Skeletal muscle cell (primary cell): Measurements from ENCODE around the gene FRMD4A.
"Not testable (repeated sequence)": the region's sequence is repeated elsewhere in the genome, so short reads cannot be mapped to it uniquely, and the experiment has no call there.

Experiments
- DNase-seq: peaks from one replicate; pipeline ENCODE4 v3.0.0-alpha.2; 2010; ENCODE audit warnings: low read depth
- H3K4me3 ChIP-seq: 2 replicates; pipeline ENCODE4 v1.5.1; 2011; ENCODE audit warnings: low read depth, mild to moderate bottlenecking, control low read depth, low read length, moderate library complexity

The FRMD4A gene

GRCh38 chr10:13773043-13773442 is 557.7 kb downstream of the FRMD4A start:
- H3K4me3 ChIP-seq: no peak overlapping the region
- no peak for DNase-seq

DNA sequence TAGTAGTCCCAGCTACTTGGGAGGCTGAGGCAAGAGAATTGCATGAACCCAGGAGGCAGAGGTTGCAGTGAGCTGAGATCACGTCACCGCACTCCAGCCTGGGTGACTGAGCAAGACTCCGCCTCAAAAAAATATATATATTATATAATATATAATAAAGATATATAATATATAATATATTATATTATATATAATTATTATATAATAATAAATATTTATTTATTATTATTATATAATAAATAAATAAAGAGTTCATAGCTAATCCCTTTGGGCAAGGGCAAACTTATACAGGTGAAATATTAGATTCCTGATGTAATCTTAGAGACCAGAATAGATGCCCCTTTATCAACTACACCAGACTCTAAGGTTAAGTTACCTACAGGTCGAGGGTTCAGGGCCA is 558.7 kb downstream of the FRMD4A start:
- DNase-seq: no peak
- H3K4me3 ChIP-seq: no peak overlapping the region

DNA sequence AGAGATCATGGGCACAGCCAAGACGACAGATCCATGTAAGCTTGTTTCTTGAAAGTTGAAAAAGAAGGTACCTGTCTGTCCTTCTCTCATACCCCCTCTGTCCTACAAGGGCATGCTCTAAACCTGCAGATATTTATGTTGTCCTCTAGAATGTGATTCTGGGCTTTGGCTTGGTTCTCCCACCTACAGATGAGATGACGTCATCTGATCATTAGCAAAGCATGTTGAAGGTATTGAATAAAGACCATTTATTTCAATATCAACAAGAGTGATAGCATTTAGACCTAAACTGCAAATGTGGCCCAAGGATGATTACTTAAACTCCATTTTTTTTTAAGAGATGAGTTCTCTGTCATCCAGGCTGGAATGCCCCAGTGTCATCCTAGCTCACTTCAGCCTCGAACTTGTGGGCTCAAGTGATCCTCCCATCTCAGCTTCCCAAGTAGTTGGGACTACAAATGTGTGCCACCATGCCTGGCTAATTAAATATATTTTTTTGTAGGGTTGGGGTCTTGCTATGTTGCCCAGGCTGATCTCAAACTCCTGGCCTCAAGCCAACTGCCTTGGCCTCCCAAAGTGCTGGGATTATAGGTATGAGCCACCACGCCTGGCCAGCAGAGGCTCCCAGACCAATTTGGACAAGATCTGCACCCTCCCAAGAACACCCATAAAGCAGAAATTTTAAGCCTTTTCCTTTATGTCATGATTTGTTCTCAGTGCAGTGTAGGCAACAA is 559.8 kb downstream of the FRMD4A start:
- no peak for DNase-seq
- no peak overlapping the region for H3K4me3 ChIP-seq

DNA sequence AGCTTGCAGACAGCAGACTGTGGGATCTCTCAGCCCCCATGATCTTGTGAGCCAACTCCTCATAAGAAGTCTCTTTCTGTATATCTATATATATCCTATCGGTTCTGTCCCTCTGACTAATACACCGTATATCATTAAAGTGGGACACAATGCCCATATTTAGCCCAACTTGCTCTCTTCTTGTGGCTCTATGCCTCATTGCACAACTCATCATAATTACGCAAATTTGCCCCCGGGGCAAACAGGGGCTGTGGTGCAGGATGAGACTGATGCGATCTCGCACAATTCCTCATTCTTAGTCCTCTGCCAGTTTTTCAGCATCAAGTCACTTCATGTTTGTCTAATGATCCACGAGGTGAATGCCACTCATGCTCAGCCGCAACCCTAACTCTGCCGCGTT is 560.8 kb downstream of the FRMD4A start:
- DNase-seq: peak; percentile 81
- no peak overlapping the region for H3K4me3 ChIP-seq

DNA sequence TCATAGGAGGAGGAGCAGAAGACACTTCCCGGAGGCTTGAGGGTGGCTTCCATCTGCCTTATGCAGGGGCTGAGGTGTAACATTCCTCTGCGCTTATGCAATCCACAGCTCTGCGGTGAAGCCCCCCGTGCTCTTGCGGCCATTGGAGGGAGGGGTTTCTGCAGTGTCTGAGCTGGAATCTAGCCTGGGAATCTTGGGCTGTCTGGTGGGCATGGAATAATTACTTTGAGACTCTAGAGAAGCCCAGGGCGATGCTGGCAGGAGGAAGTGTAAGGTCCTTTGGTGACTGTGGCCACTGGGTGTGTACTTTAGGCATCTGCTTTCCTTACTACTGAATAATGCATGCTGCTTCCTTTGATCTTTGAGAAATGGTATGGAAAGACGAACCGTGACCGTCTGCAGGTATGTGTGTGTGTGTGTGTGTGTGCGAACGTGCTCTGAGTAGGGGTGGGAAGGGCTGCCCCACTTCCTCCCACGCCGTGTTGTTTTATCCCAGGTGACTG is 563.0 kb downstream of the FRMD4A start:
- no peak overlapping the region for H3K4me3 ChIP-seq
- DNase-seq: no peak

GRCh38 chr10:13767148-13767547 is 563.6 kb downstream of the FRMD4A start:
- not testable (repeated sequence) for H3K4me3 ChIP-seq, DNase-seq

- DNase-seq: no peak
- H3K4me3 ChIP-seq: no peak overlapping the region
These were observed 564.9 kb downstream of the FRMD4A start for GRCh38 chr10:13765641-13766341.

DNA sequence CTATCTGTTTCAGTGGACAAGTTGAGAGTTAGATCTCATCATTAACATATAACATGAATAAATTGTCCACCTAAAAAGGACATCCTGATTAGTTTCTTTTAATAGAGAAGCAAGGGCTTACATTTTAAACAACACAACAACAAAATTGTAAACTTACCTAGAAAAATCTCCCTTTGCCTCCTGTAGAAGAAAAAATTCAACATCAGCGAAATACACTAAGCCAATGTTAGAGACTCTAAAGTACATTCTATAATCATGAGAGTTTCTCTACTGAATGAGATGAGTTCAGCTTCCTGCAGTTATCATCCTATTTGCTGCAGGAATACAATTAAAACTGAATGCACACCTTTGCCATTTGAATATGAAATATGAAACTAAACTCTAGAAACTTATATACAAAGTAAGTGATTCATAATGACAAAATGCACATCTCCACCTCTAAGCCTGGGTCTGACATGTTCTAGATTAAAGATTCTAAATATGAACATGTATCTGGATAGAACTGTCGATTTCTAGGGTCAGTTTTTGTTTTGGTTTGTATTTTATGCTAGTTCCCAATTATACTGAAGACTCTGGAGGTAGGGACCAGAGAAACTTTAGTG is 569.1 kb downstream of the FRMD4A start:
- DNase-seq: no peak
- no peak overlapping the region for H3K4me3 ChIP-seq

GRCh38 chr10:13759168-13759567 is 571.6 kb downstream of the FRMD4A start:
- no peak for DNase-seq
- H3K4me3 ChIP-seq: no peak overlapping the region

DNA sequence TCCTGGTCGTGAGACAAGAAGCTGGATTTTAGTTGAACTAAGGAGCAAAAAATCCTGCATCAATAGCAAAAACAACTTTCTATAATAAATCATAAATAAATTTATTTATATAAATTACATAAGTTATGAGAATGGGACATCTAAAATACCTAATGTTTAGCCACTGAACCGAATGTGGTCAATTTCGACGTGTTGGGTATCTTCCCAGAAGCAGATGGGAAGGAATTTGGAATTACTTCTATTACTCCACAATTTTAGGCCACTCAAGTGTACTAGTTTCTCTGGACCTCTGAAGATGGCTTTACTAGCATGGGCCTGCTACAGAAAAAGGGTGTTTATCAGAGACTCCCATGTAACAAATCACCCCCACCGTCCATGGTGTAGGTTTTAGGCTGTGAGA is 572.0 kb downstream of the FRMD4A start:
- no peak overlapping the region for H3K4me3 ChIP-seq

GRCh38 chr10:13758312-13758711 is 572.4 kb downstream of the FRMD4A start:
- DNase-seq: no peak
- no peak overlapping the region for H3K4me3 ChIP-seq

More for the DNA sequence above, 572.0 kb downstream of the FRMD4A start:
- no peak for DNase-seq

- no peak for DNase-seq
- H3K4me3 ChIP-seq: no peak overlapping the region
These were observed 576.4 kb downstream of the FRMD4A start for GRCh38 chr10:13754277-13754676.

DNA sequence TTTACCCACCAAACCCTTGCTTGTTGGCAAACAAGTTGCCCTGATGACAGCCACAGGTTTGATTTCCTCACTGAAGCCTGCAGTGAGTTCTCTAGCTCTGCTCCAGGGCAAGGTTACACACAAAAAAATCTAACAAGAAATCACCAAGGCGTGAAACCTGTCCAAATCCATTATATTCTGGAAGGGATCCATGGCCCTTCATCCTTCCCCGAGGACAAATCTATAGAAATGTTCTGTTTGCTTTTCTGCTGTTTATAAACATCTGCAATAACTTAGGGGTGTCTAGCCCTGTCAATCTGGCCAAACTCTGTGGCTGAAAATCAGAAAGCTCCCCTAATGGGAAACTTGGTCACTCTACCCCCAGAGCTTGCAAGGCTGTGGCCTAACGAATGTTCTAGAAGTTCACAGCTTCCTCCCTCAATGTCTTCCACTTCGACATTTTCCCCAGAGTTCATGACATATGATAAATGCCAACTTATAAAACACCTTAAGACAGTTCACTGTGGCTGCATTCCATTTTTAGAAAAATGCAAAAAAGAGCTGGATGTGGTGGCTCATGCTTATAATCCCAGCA is 579.4 kb downstream of the FRMD4A start:
- DNase-seq: no peak
- H3K4me3 ChIP-seq: no peak overlapping the region

DNA sequence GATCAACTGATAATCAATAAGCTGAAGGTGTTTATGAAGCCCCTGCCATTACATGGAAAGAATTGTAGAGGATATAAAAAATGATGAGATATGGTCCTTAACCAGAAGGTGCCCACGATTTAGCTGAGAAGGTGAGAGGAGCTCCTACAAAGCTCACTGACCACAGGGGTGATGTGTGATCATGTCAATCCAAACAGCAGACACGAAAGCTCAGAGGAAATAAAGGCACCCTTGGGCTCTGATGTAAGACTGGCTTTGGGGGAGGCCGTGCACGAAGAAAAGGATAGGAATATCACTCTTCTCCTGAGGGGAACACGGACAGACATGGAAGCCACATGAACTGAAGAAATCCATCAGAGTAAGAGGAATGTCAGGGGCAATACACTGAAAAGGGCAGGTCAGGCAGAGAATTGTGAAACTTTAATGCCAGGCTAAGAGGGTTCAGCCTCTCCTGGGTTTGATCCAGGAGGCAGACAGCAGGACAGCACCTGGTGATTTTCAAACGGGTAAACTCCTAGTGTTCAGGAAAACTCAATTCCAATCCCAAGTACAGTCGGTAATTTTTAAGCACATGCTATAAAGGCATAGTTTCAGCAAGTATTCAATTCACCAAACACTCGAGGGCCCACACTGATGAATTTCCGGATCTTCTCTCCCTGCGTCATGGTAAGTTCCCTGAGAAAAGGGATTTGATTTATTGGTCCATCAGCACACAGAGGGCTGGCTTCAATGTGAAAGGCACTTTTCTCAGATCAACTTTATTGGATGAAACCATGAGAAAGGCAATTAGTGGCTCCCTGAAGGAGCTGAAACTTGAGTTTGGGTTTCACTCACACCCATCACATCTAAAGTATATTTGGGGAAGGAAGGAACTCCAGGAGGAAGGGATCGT is 580.2 kb downstream of the FRMD4A start:
- no peak overlapping the region for H3K4me3 ChIP-seq
- DNase-seq: no peak

GRCh38 chr10:13745271-13745670 is 585.5 kb downstream of the FRMD4A start:
- no peak for DNase-seq
- no peak overlapping the region for H3K4me3 ChIP-seq

DNA sequence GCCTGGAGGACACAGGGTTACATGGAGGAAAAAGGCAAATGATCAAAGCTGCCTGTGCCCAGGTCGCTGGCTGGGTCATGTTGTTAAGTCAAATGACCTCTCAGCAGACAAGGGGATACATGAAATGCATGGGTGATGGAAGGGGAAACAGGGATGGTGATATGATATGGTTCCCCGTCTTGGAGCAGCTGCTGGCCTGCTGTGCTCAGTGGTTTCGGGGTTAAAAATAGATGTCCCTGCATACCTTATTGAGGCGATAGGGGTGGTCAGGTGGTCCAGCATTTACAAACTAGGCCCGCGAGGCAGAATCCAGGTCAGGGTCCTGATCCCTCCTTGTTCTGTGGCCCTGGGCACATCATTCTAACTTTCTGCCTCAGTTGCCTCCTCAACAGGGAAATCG is 586.8 kb downstream of the FRMD4A start:
- no peak overlapping the region for H3K4me3 ChIP-seq

DNA sequence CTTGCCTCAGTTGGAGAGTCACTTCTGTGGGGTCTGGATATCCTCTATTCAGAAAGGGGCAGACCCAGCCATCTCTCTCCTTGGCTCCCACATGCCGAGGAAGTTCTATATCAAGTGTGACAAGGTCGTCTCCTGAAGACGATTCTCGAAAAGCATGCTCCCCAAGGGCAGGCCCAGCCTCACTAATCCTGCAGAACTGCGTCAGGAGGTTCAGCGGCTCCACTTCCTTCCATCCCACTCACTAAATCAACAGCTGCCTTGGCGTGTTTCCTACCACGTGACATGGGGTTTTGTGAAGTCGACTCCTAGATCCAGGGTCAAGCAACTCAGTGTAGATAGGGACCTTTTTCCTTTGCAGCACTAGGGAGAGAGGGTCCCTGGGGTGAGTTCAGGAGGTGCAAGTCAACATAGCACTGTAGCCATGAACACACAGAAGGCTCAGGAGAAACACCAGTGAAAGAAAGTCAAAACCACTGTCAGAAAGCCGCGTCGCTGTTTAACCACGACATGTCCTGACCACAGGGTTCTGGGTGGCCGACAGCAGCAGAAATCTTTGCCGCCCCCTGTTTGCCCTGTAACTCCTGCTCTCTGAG is 587.5 kb downstream of the FRMD4A start:
- H3K4me3 ChIP-seq: no peak overlapping the region
- DNase-seq: peak; percentile 32

More for the DNA sequence above, 586.8 kb downstream of the FRMD4A start:
- DNase-seq: no peak

GRCh38 chr10:13741438-13741837 is 589.3 kb downstream of the FRMD4A start:
- no peak for DNase-seq
- H3K4me3 ChIP-seq: no peak overlapping the region

DNA sequence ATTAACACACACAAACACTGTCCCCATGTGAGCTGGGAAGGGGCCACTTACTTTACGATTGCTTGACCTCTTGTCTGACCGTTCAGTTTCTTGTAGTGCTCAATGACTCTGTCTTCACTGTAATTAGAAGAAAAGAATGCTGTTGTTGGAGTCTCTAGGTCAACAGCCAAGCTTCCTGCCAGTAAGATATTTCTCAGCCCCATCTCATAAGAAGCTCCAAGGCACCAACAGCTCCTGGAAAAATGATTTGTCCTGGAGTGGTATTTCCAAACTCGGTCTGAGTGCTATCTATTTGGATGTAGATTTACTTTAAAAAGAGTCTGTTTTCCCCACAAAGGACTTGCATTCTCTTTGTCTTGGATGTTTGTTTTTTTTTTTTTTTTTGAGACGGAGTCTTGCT is 590.3 kb downstream of the FRMD4A start:
- no peak for DNase-seq

More for the DNA sequence above, 590.3 kb downstream of the FRMD4A start:
- H3K4me3 ChIP-seq: no peak overlapping the region
